ENCODE measurements around the gene CDH1.

CDH1 gene

GRCh38 chr16:68700831-68701230 lies 36.3 kb upstream of the CDH1 start:
- H3K27ac ChIP-seq: no peak overlapping the region
- no peak for TF ChIP-seq CTCF (IDR thresholded peaks at IDR 0.05; ENCODE audit: low read depth, low read length)
- H3K27me3 ChIP-seq (ENCODE audit: insufficient read depth, low read depth, severe bottlenecking): no peaks in the 10 kb centered on the region

GRCh38 chr16:68704232-68704867 lies 32.7 kb upstream of the CDH1 start:
- TF ChIP-seq CTCF (IDR thresholded peaks at IDR 0.05; ENCODE audit: low read depth, low read length): peak; percentile 89
- no peak overlapping the region for H3K4me3 ChIP-seq (ENCODE audit: low read depth, low read length)
- H3K9me3 ChIP-seq (ENCODE audit: severe bottlenecking): no peaks in the 10 kb centered on the region
- H3K36me3 ChIP-seq: no peaks in the 10 kb centered on the region
- H3K27me3 ChIP-seq (ENCODE audit: insufficient read depth, low read depth, severe bottlenecking): no peaks in the 10 kb centered on the region
- peak; percentile 87 for DNase-seq
- H3K27ac ChIP-seq: no peak overlapping the region

More at GRCh38 chr16:68700831-68701230, 36.3 kb upstream of the CDH1 start:
- DNase-seq: no peak
- Histone ChIP-seq H3K36me3 (no peaks in the 10 kb centered on the region), H3K9me3 (ENCODE audit: severe bottlenecking) (no peaks in the 10 kb centered on the region), H3K4me3 (ENCODE audit: low read depth, low read length) (no peak overlapping the region)

- H3K4me3 ChIP-seq (ENCODE audit: low read depth, low read length): no peak overlapping the region
- no peak for DNase-seq
- no peaks in the 10 kb centered on the region for H3K9me3 ChIP-seq (ENCODE audit: severe bottlenecking)
- no peaks in the 10 kb centered on the region for H3K36me3 ChIP-seq
- peak; percentile 40; the same call in 1 of the 2 replicates for TF ChIP-seq CTCF (IDR thresholded peaks at IDR 0.05; ENCODE audit: low read depth, low read length)
- no peak overlapping the region for H3K27ac ChIP-seq
- H3K27me3 ChIP-seq (ENCODE audit: insufficient read depth, low read depth, severe bottlenecking): no peaks in the 10 kb centered on the region
Measured at GRCh38 chr16:68707340-68708152, 29.5 kb upstream of the CDH1 start.

GRCh38 chr16:68710211-68710610 lies 26.9 kb upstream of the CDH1 start:
- TF ChIP-seq CTCF (IDR thresholded peaks at IDR 0.05; ENCODE audit: low read depth, low read length): no peak
- Histone ChIP-seq H3K36me3 (no peaks in the 10 kb centered on the region), H3K27me3 (ENCODE audit: insufficient read depth, low read depth, severe bottlenecking) (no peaks in the 10 kb centered on the region), H3K27ac (no peak overlapping the region), H3K9me3 (ENCODE audit: severe bottlenecking) (no peaks in the 10 kb centered on the region), H3K4me3 (ENCODE audit: low read depth, low read length) (no peak overlapping the region)
- no peak for DNase-seq

GRCh38 chr16:68711421-68712139 lies 25.5 kb upstream of the CDH1 start:
- Histone ChIP-seq H3K4me3 (ENCODE audit: low read depth, low read length) (no peak overlapping the region), H3K27ac (no peak overlapping the region)

More at GRCh38 chr16:68711421-68712139, 25.5 kb upstream of the CDH1 start:
- DNase-seq: no peak
- Histone ChIP-seq H3K27me3 (ENCODE audit: insufficient read depth, low read depth, severe bottlenecking) (no peaks in the 10 kb centered on the region), H3K36me3 (no peaks in the 10 kb centered on the region), H3K9me3 (ENCODE audit: severe bottlenecking) (no peaks in the 10 kb centered on the region)
- no peak for TF ChIP-seq CTCF (IDR thresholded peaks at IDR 0.05; ENCODE audit: low read depth, low read length)
